ENCODE data around the gene RGS6. TPM values are rescaled to one million over a fixed set of nuclear protein-coding genes. Genes with fewer than 3 reads are reported as not detected.

RGS6 gene
- total and polyA plus RNA-seq, 7 donors: 0.79 to 8.0 (median 1.6) TPM; not detected in 2

- no peak for TF ChIP-seq CTCF (IDR thresholded peaks at IDR 0.05)
- TF ChIP-seq EP300 (IDR thresholded peaks at IDR 0.05): no peak
- TF ChIP-seq POLR2AphosphoS5 (IDR thresholded peaks at IDR 0.05): no peak
- TF ChIP-seq POLR2A (IDR thresholded peaks at IDR 0.05): no peak
- WGBS, 2 donors: 88 to 91% methylated on average over 3 of the region's 3 CpGs
- H3K4me3 ChIP-seq: no peak overlapping the region
- no peak for DNase-seq
- intact Hi-C loops (cut with DNase I): no loop called here
- H3K4me1 ChIP-seq: no peaks in the 10 kb centered on the region
- no peak overlapping the region for H3K27ac ChIP-seq
- no peaks in the 10 kb centered on the region for H3K36me3 ChIP-seq
- H3K9me3 ChIP-seq: no peaks in the 10 kb centered on the region
- H3K27me3 ChIP-seq: no peaks in the 10 kb centered on the region
These were observed 70.5 kb downstream of the RGS6 start for GRCh38 chr14:72002731-72003130.

- H3K27me3 ChIP-seq: no peaks in the 10 kb centered on the region
- no peak overlapping the region for H3K27ac ChIP-seq
- intact Hi-C loops (cut with DNase I): no loop called here
- DNase-seq: no peak
- H3K36me3 ChIP-seq: no peaks in the 10 kb centered on the region
- no peak for TF ChIP-seq POLR2AphosphoS5 (IDR thresholded peaks at IDR 0.05)
- no peak for TF ChIP-seq CTCF (IDR thresholded peaks at IDR 0.05)
- no peak for TF ChIP-seq POLR2A (IDR thresholded peaks at IDR 0.05)
- TF ChIP-seq EP300 (IDR thresholded peaks at IDR 0.05): no peak
- H3K4me3 ChIP-seq: no peak overlapping the region
- H3K9me3 ChIP-seq: no peaks in the 10 kb centered on the region
- H3K4me1 ChIP-seq: no peaks in the 10 kb centered on the region
These were observed 76.4 kb downstream of the RGS6 start for GRCh38 chr14:72008666-72009065.

- DNase-seq: no peak
- intact Hi-C loops (cut with DNase I): no loop called here
- Histone ChIP-seq H3K36me3 (no peaks in the 10 kb centered on the region), H3K27ac (no peak overlapping the region), H3K27me3 (no peaks in the 10 kb centered on the region), H3K4me3 (no peak overlapping the region), H3K9me3 (no peaks in the 10 kb centered on the region), H3K4me1 (no peaks in the 10 kb centered on the region)
- TF ChIP-seq POLR2A (IDR thresholded peaks at IDR 0.05) (no peak), EP300 (IDR thresholded peaks at IDR 0.05) (no peak)
- 80 to 84% methylated on average over 3 of the region's 3 CpGs for WGBS, 2 donors
These were observed 78.2 kb downstream of the RGS6 start for GRCh38 chr14:72010474-72010873.

GRCh38 chr14:72013721-72014345 is 81.6 kb downstream of the RGS6 start:
- DNase-seq: no peak
- H3K4me3 ChIP-seq: no peak overlapping the region
- H3K36me3 ChIP-seq: no peaks in the 10 kb centered on the region
- WGBS, 2 donors: 56 to 65% methylated on average over 8 of the region's 8 CpGs
- intact Hi-C loops (cut with DNase I): no loop called here
- H3K4me1 ChIP-seq: no peaks in the 10 kb centered on the region
- H3K27ac ChIP-seq: no peak overlapping the region
- no peaks in the 10 kb centered on the region for H3K27me3 ChIP-seq
- no peak for TF ChIP-seq POLR2A (IDR thresholded peaks at IDR 0.05)
- TF ChIP-seq EP300 (IDR thresholded peaks at IDR 0.05): no peak
- TF ChIP-seq CTCF (IDR thresholded peaks at IDR 0.05): no peak
- H3K9me3 ChIP-seq: no peaks in the 10 kb centered on the region

GRCh38 chr14:72014486-72014885 is 82.3 kb downstream of the RGS6 start:
- no peak overlapping the region for H3K27ac ChIP-seq
- no peaks in the 10 kb centered on the region for H3K4me1 ChIP-seq
- TF ChIP-seq POLR2A (IDR thresholded peaks at IDR 0.05): no peak
- TF ChIP-seq EP300 (IDR thresholded peaks at IDR 0.05): no peak
- no peak for TF ChIP-seq CTCF (IDR thresholded peaks at IDR 0.05)
- TF ChIP-seq POLR2AphosphoS5 (IDR thresholded peaks at IDR 0.05): no peak
- no peaks in the 10 kb centered on the region for H3K27me3 ChIP-seq
- no peak overlapping the region for H3K4me3 ChIP-seq
- intact Hi-C loops (cut with DNase I): no loop called here
- no peak for DNase-seq
- no peaks in the 10 kb centered on the region for H3K9me3 ChIP-seq
- no peaks in the 10 kb centered on the region for H3K36me3 ChIP-seq
- WGBS, 2 donors: 89% methylated on average over 5 of the region's 5 CpGs
